ENCODE results near the gene DYRK1A.

DNA sequence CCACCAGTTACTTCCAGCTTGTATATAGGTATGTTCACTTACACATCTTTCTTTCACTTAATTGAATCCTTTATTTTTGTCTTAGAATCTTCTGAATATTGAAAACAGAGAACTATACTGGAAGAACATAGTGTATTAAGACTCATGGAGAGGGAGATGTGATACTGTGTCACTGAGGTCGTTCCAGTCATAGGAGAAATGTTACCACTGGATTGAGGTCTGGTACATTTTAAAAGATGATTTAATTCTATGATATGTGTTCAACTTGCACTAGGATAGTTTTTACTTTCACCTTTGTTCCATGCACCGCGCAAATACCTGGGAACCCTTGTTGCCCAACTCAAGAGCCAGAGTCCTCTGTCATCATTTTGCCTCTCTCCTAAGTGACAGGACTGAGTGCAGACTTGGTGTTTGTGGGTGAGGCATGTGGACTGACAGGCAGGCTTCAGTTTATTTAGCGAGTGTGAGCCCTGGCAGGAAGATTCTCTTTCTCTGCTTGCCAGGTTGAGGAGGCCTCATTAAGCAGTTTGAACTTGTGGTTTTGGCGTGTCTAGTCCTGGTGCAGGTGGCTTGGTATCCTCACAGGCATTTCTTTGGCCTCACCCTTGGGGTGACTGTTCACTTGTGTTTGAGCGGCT is 63.7 kb downstream of the DYRK1A start:
- no peak for TF ChIP-seq BACH2 (CRISPR knock-in tag; IDR thresholded peaks at IDR 0.05; ENCODE audit: borderline replicate concordance)
- TF ChIP-seq ZFP30 (CRISPR knock-in tag; IDR thresholded peaks at IDR 0.05), result no peak
- no peak for TF ChIP-seq ESRRG (CRISPR knock-in tag; IDR thresholded peaks at IDR 0.05)
- TF ChIP-seq ISL1 (CRISPR knock-in tag; IDR thresholded peaks at IDR 0.05), result no peak
- TF ChIP-seq OSR1 (CRISPR knock-in tag; IDR thresholded peaks at IDR 0.05), result no peak
- TF ChIP-seq PATZ1 (CRISPR knock-in tag; IDR thresholded peaks at IDR 0.05; ENCODE audit: borderline replicate concordance), result no peak
- no peak for TF ChIP-seq RARB (CRISPR knock-in tag; IDR thresholded peaks at IDR 0.05)
- no peak for TF ChIP-seq PPARA (CRISPR knock-in tag; IDR thresholded peaks at IDR 0.05; ENCODE audit: borderline replicate concordance)
- no peak for TF ChIP-seq ZNF8 (CRISPR knock-in tag; IDR thresholded peaks at IDR 0.05)
- TF ChIP-seq TSHZ2 (CRISPR knock-in tag; IDR thresholded peaks at IDR 0.05), result no peak
- no peak for TF ChIP-seq CREB5 (CRISPR knock-in tag; IDR thresholded peaks at IDR 0.05; ENCODE audit: low read depth)
- no peak for TF ChIP-seq ZNF565 (CRISPR knock-in tag; conservative IDR thresholded peaks at IDR 0.05; ENCODE audit: low read depth)
- TF ChIP-seq ARNTL (CRISPR knock-in tag; IDR thresholded peaks at IDR 0.05; ENCODE audit: borderline replicate concordance, low read depth), result no peak
